HG02870 (cell line): Measurements from ENCODE around the gene DGCR2.
A peak's percentile ranks its signal among the peaks of the same experiment; 100 is the strongest.
"Not testable (repeated sequence)": the region's sequence is repeated elsewhere in the genome, so short reads cannot be mapped to it uniquely, and the experiment has no call there.

ENCODE experiments used
- ATAC-seq: cut with Tn5 transposase; IDR thresholded peaks from one replicate; pipeline ENCODE4 v1.9.1; 2021; ENCODE audit warnings: mild to moderate bottlenecking, moderate library complexity; ENCODE audit not compliant: unreplicated experiment

The DGCR2 gene

DNA sequence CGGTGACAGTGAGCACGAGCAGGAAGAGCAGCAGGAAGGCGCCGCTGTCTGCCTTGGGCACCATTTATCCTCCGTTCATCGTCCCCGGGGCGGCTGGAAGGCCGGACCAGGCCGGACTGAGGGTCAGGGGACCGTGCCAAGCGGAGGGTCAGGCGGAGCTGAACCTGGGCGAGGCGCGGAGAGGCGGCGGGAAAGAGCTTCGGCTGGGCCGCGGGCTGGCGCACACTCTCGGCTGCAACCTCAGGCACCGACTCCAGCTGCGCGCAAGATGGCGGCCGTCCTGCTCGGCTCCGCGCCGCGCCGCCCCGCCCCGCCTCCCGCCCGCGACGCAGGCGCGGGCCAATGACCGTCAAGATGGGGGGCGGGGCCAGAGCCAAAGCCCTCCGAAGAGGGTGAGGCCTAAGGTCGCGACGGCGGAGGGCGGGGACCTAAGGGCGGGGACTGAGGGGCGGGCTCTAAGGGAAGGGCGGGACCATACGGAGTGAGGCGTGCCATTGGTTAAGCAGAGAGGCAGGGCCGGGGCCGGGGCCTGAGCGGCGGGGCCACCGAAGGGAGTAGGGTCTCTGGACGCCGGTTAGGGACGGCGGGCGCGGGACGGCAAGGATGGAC is at the start of gene DGCR2:
Gene DGCR2 (minus strand): TSS at position 270 of the 609 bp plus-strand sequence. CDS start 206 bp downstream, at position 64.
- ATAC-seq: peak; percentile 83

GRCh38 chr22:19169947-19170318 is 47.7 kb upstream of the DGCR2 start:
- no peak for ATAC-seq

DNA sequence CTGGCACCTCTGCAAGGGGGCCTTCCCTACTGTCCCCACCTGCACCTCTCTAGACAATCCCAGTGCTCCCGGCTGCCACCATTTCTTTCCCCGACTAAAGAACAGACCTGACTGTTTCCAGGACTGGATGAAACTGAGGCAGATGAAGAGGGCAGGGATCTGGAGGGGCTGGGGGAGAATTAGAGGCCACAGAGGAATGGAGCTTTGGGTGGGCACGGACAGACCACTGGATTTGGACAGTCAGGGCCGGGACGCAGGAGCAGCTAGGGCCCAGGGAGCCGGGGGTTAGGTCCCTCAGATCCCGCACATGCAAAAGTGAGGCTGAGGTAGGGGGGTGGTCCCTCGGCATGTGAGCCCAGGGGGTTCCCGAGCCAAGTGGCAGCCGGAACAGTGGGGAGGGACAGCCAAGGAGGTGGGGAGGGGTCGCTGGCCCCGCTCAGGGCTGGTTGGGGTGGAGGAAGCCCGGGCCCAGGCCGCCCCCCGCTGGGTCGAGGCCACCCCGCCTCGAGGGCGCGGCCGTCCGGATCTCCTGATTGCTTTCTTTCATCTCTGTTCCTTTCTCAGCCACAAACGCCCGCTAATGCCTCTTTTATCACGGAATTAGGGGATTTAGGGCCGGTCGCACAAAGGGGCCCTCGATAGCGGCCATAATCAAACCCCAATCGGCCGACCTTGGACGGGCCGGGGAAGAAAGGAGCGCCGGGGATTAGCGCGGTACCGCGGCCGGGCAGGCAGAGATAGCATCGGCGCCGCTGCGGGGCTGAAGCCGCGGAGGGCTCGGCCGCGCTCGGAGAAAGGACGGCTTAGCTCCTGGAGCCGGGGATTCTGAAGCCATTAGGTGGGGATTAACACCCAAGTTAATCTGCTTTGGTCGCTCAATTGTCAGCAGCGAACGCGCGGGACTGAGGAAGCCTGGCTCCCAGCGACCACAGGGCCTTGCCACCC is 47.1 kb upstream of the DGCR2 start:
- ATAC-seq: no peak

GRCh38 chr22:19168088-19168890 is 46.1 kb upstream of the DGCR2 start:
- no peak for ATAC-seq

- no peak for ATAC-seq
Measured at GRCh38 chr22:19167106-19167869, 45.1 kb upstream of the DGCR2 start.

- ATAC-seq: no peak
Measured at GRCh38 chr22:19166421-19166820, 44.2 kb upstream of the DGCR2 start.

DNA sequence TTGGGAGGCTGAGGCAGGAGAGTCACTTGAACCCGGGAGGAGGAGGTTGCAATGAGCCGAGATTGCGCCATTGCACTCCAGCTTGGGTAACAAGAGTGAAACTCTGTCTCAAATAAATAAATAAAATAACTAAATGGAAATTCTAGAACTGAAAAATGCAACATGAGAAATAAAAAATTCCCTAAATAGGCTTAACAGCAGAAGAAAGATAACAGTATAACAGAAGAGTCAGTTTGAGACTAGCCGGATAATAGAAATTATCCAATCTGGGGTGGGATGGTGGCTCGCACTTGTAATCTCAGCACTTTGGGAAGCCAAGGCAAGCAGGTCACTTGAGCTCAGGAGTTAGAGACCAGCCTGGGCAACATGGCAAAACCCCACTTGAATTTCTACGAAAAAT is 42.2 kb upstream of the DGCR2 start:
- ATAC-seq: no peak

GRCh38 chr22:19158649-19159048 is 36.4 kb upstream of the DGCR2 start:
- not testable (repeated sequence) for ATAC-seq

- not testable (repeated sequence) for ATAC-seq
Measured at GRCh38 chr22:19156109-19156508, 33.9 kb upstream of the DGCR2 start.

DNA sequence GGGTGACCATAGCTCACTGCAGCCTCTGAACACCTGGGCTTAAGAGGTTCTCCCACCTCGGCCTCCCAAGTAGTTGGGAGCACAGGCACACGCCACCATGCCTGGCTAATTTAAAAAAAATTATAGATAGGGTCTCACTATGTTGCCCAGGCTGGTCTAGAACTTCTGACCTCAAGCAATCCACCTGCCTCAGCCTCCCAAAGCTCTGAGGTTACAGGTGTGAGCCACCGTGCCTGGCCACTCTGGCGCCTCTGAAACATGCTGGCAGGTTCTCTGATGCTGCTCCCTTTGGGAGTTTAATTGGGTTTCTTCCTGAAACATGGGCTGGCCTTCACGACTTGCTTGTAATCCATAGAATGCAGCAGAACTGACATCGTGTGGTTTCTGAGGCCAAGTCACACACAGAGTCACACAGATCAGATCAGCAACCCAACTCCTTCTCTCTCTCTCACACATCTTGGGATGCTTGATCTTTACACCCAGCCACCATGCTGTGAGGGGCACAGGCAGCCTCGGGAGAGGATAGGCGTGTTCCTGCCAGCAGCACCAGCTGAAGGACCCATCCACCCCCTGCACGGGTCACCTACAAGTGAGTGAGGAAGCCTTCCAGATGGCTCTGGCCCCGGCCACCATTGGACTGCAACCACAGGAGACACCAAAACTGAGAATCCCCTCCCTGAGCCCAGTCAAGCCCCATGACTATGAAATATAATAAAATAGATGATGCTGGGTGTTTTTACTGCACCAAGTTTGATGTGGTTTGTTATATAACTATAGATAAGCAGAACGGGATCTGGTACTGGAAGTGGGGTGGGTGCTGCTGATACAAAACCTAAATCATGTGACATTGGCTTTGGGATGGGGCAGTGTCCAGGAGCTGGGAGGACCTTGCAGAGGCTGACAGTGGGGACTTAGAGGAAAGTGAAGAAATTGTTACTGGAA is 31.0 kb upstream of the DGCR2 start:
- ATAC-seq: no peak

DNA sequence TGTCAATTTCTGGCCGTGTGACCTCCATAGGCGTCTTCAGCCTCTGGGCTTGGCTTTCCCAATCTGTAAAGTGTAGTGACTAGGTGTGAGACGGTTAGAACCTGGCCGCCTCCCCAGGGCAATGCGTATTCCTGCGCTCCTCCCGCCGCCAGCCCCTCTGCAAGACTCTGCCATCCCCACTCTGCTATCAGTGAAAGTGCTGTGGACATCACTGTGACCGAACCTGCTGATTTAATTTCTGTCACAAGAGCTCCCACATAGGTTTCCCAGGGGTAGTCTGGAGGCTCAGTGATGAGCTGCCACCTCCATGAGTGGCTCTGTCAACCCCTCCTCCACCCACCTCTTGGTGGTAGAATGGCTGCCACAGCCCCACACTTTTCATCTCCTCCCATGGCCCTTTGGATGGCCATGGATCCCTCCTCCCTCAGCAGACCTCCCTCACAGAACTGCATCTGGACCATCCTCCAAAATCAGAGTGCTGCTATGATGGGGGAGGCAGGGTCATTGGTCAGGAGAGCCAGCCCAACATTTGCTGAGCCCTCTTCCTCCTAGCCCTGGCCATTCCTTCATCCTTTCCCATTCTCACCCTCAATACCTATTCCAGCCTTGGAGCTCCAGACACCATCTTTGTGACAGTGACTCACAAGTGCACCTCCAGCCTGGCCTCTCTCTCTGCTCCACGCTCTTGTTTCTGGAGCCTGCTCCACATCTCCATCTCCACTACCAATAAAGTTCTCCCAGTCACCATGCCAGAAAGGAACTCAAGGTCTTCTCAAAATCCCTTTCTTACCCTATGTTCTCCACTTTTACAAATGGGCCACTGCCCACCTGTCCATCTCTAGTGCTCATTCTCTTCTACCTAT is 29.3 kb upstream of the DGCR2 start:
- ATAC-seq: no peak

GRCh38 chr22:19150482-19151328 is 28.5 kb upstream of the DGCR2 start:
- ATAC-seq: no peak

GRCh38 chr22:19149991-19150390 is 27.8 kb upstream of the DGCR2 start, which contains the start of gene GSC2:
TSS of gene GSC2 (minus strand) at chr22:19150292. CDS start at chr22:19150283, 9 bp downstream.
- ATAC-seq: no peak

DNA sequence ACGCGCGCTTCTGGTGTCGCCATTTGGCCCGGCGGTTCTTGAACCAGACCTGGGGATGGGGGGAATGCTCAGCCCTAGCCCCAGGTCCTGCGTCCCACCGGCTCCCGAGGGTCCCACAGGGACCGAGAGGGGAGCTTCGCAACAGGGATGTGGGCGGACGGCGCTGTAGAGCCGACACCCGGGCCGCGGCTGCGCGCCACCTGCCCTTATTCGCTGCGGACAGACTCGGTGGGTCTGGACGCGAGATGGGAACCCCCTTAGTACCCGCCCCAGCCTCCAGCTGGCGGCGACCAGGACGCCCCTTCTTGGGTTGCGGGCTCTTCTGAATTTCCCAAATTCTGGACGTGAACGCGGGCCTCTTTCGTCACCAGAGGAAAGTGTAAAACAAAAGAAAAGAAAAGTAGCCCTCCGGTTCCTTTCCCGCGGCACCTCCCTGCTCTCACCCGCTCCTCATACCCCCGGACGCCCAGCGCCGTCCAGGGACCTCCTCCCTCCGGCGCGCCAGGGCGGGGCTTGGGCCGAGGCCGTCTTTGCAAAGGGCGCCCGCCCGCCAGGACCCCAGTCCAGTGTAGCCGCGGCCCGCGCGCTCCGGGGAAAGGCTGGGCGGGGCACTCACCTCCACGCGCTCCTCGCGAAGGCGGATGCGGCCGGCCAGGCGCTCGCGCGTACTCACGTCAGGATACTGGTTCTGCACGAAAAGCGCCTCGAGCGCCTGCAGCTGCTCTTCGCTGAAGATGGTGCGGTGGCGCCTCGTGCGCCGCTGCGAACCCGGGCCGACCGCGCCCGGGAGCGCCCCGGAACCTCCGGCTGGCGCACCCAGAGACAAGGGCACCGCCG is 27.1 kb upstream of the DGCR2 start:
- ATAC-seq: no peak

DNA sequence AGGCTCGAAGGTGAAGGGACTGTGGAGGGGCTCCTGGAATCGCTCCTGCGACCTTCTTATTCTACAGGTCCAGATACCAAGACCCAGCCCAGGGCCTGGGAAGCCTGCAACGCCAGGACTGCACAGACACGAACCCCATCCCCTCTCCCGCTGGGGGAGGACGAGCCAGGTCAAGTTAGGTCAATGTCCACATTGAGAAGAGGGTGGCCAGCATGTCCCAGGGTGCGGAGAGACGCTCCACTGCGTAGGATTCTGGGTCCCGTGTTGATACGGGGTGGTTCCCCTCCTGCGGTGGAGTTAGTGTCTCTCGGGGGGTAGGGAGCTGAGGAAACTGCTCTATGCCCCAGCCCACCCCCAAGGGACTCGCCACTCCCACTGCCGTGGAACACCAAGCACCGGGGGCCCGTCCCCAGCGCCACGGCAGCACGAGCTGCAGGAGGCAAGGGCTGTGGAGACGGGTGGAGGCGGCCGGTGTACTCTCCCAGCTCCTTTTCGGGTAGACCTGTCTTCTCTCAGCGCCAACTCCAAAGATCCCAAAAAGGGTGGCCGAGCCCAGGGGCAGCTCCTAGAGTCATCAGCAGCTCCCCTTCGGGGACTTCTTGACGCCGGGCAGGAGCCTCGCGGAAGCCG is 26.3 kb upstream of the DGCR2 start:
- no peak for ATAC-seq

DNA sequence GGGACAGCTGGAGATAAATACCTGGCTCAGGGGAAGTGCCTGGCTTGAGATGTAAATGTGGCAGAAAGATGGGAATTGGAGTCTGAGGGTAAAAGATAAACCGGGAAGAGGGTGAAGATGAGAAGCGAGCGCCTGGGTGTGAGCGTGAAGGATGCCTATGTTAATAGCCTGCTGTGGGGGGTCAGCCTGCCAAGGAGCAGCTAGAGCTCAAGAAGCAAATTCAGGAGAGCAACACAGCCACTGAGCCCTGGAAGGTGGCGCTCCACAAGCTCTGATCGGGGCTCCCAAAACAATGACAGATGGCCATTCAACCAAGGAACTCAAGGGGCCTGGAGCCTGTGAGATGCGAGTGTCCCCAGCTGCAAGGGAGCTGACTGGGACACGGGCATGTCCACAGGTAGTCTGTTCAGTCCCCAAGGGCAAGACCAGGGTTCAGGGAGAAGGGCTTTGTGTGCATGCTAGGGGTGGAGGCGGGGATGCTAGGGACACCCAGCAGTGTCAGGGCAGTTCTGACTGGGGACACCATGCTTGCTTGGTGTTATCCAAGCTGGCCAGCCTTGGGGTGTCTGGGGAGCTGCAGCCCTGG is 25.1 kb upstream of the DGCR2 start:
- ATAC-seq: no peak
